Hepatocyte (in vitro differentiated cells): ENCODE measurements around the gene NFIA. TPM values are rescaled to one million over a fixed set of nuclear protein-coding genes. Genes with fewer than 3 reads are reported as not detected.

ENCODE experiments used
- DNase-seq: peaks from one replicate; pipeline ENCODE4 v3.0.0-alpha.2; 2016; ENCODE audit warnings: low spot score
- H2AFZ ChIP-seq: fragments of 200-600 bp; sonication (generic); 2 replicates; pipeline ENCODE4 v1.6.0; 2016; ENCODE audit warnings: antibody characterized with exemption, mild to moderate bottlenecking
- H3K27ac ChIP-seq: fragments of 200-600 bp; sonication (generic); 2 replicates; pipeline ENCODE4 v1.5.1; 2016; ENCODE audit warnings: mild to moderate bottlenecking
- H3K27me3 ChIP-seq: fragments of 200-600 bp; sonication (generic); 2 replicates; pipeline ENCODE4 v1.6.1; 2016
- H3K36me3 ChIP-seq: fragments of 200-600 bp; sonication (generic); replicated peaks from 2 replicates; pipeline ENCODE4 v1.5.1; 2016; ENCODE audit warnings: low read depth; ENCODE audit not compliant: insufficient read depth
- H3K4me1 ChIP-seq: fragments of 200-600 bp; sonication (generic); 2 replicates; pipeline ENCODE4 v1.5.1; 2016; ENCODE audit warnings: mild to moderate bottlenecking, moderate library complexity; ENCODE audit not compliant: insufficient read depth
- H3K4me2 ChIP-seq: fragments of 200-600 bp; sonication (generic); 2 replicates; pipeline ENCODE4 v1.6.0; 2016
- H3K4me3 ChIP-seq: fragments of 200-600 bp; sonication (generic); 2 replicates; pipeline ENCODE4 v1.5.1; 2016; ENCODE audit warnings: mild to moderate bottlenecking
- H3K79me2 ChIP-seq: fragments of 200-600 bp; sonication (generic); 2 replicates; pipeline ENCODE4 v1.6.0; 2017; ENCODE audit warnings: mild to moderate bottlenecking
- H3K9me2 ChIP-seq: fragments of 200-600 bp; sonication (generic); replicated peaks from 2 replicates; pipeline ENCODE4 v1.6.0; 2017; ENCODE audit warnings: mild to moderate bottlenecking; ENCODE audit not compliant: insufficient read depth
- H3K9me3 ChIP-seq: fragments of 200-600 bp; sonication (generic); 2 replicates; pipeline ENCODE4 v1.5.1; 2016; ENCODE audit warnings: low read depth, mild to moderate bottlenecking
- H4K20me1 ChIP-seq: fragments of 200-600 bp; sonication (generic); 2 replicates; pipeline ENCODE4 v1.6.0; 2016; ENCODE audit warnings: mild to moderate bottlenecking; ENCODE audit not compliant: insufficient read depth, poor library complexity, severe bottlenecking
- CTCF ChIP-seq: fragments of 200-600 bp; sonication (generic); IDR thresholded peaks from 2 replicates; pipeline ENCODE4 v1.5.1; 2016; ENCODE audit warnings: antibody characterized with exemption, mild to moderate bottlenecking; ENCODE audit not compliant: poor library complexity
- EZH2 ChIP-seq: fragments of 200-600 bp; sonication (generic); IDR thresholded peaks from 2 replicates; pipeline ENCODE4 v1.6.1; 2016; ENCODE audit warnings: antibody characterized with exemption, mild to moderate bottlenecking, borderline replicate concordance
- EZH2phosphoT487 ChIP-seq: fragments of 200-600 bp; sonication (generic); IDR thresholded peaks from one replicate; pipeline ENCODE4 v1.6.1; 2018; ENCODE audit warnings: antibody characterized with exemption, mild to moderate bottlenecking, low read depth, moderate library complexity; ENCODE audit not compliant: unreplicated experiment, severe bottlenecking
- WGBS: methylation state at CpG from one replicate; pipeline ENCODE4 v1.1.6; 2016; ENCODE audit warnings: low lambda C conversion rate; ENCODE audit errors: missing lambda C conversion rate; 5-methylcytosine and 5-hydroxymethylcytosine counted together
- polyA plus RNA-seq: library from polyadenylated mRNA; unstranded; fragments of >200 nt; fragmentation: Nextera tagmentation; extraction: Ambion mirVana; gene quantifications from 2 replicates; pipeline ENCODE4 v1.2.1, GENCODE V29; 2016
- total RNA-seq: library from RNA; depleted of rRNA; stranded (reverse); fragments of >200 nt; gene quantifications from 2 replicates; pipeline ENCODE4 v1.2.3, GENCODE V29; 2014

The NFIA gene
- total and polyA plus RNA-seq, 2 experiments from 2014 or later, result 15.1 to 18.2 TPM

GRCh38 chr1:61433646-61434045 lies 351.3 kb downstream of the NFIA start:
- Histone ChIP-seq H3K27ac (no peak overlapping the region), H3K9me3 (no peaks in the 10 kb centered on the region), H3K9me2 (no peaks in the 10 kb centered on the region), H3K36me3 (no peaks in the 10 kb centered on the region), H3K4me2 (no peak overlapping the region), H3K4me1 (peaks cover 12% of the 10 kb centered on the region), H3K4me3 (no peak overlapping the region), H4K20me1 (no peaks in the 10 kb centered on the region), H2AFZ (no peak overlapping the region), H3K27me3 (no peaks in the 10 kb centered on the region), H3K79me2 (no peaks in the 10 kb centered on the region)
- DNase-seq, result no peak
- 89% methylated on average over 2 of the region's 2 CpGs for WGBS
- no peak for TF ChIP-seq EZH2
- TF ChIP-seq CTCF, result no peak
- TF ChIP-seq EZH2phosphoT487, result no peak

- no peaks in the 10 kb centered on the region for H3K9me3 ChIP-seq
- H2AFZ ChIP-seq, result no peak overlapping the region
- H3K4me2 ChIP-seq, result no peak overlapping the region
- 94% methylated on average over 5 of the region's 5 CpGs for WGBS
- no peaks in the 10 kb centered on the region for H4K20me1 ChIP-seq
- H3K9me2 ChIP-seq, result no peaks in the 10 kb centered on the region
- DNase-seq, result no peak
- no peaks in the 10 kb centered on the region for H3K79me2 ChIP-seq
- no peak overlapping the region for H3K27ac ChIP-seq
- H3K4me1 ChIP-seq, result peaks cover 12% of the 10 kb centered on the region
- H3K4me3 ChIP-seq, result no peak overlapping the region
- no peaks in the 10 kb centered on the region for H3K27me3 ChIP-seq
- no peaks in the 10 kb centered on the region for H3K36me3 ChIP-seq
- no peak for TF ChIP-seq EZH2phosphoT487
- no peak for TF ChIP-seq CTCF
- no peak for TF ChIP-seq EZH2
Measured at GRCh38 chr1:61434276-61434675, 351.9 kb downstream of the NFIA start.

- WGBS, result 92% methylated on average over 5 of the region's 5 CpGs
- H2AFZ ChIP-seq, result no peak overlapping the region
- no peaks in the 10 kb centered on the region for H3K36me3 ChIP-seq
- no peaks in the 10 kb centered on the region for H3K27me3 ChIP-seq
- no peaks in the 10 kb centered on the region for H4K20me1 ChIP-seq
- no peaks in the 10 kb centered on the region for H3K79me2 ChIP-seq
- TF ChIP-seq CTCF (no peak), EZH2 (no peak), EZH2phosphoT487 (no peak)
- no peak overlapping the region for H3K4me3 ChIP-seq
- no peaks in the 10 kb centered on the region for H3K9me2 ChIP-seq
- H3K4me1 ChIP-seq, result peaks cover 12% of the 10 kb centered on the region
- H3K4me2 ChIP-seq, result no peak overlapping the region
- no peaks in the 10 kb centered on the region for H3K9me3 ChIP-seq
- no peak overlapping the region for H3K27ac ChIP-seq
- no peak for DNase-seq
Measured at GRCh38 chr1:61435226-61435625, 352.9 kb downstream of the NFIA start.

- no peak for DNase-seq
- peak overlapping the region; percentile 8 for H3K27ac ChIP-seq
- WGBS, result 88% methylated on average over 3 of the region's 3 CpGs
- H3K9me2 ChIP-seq, result no peaks in the 10 kb centered on the region
- H3K36me3 ChIP-seq, result no peaks in the 10 kb centered on the region
- H2AFZ ChIP-seq, result no peak overlapping the region
- no peaks in the 10 kb centered on the region for H3K79me2 ChIP-seq
- H3K4me3 ChIP-seq, result no peak overlapping the region
- no peaks in the 10 kb centered on the region for H3K27me3 ChIP-seq
- no peaks in the 10 kb centered on the region for H4K20me1 ChIP-seq
- H3K4me1 ChIP-seq, result peaks cover 12% of the 10 kb centered on the region
- H3K9me3 ChIP-seq, result no peaks in the 10 kb centered on the region
- TF ChIP-seq CTCF, result no peak
- TF ChIP-seq EZH2phosphoT487, result no peak
- no peak for TF ChIP-seq EZH2
- H3K4me2 ChIP-seq, result no peak overlapping the region
Measured at GRCh38 chr1:61436016-61436415, 353.7 kb downstream of the NFIA start.
